SW480 (cell line): ENCODE data around the gene JUNB.

ENCODE experiments used
- DNase-seq: peaks from one replicate; pipeline ENCODE4 v3.0.0-alpha.2; 2016; ENCODE audit warnings: low spot score

Gene JUNB

GRCh38 chr19:12842511-12842910 lies 51.2 kb downstream of the JUNB start:
- no peak for DNase-seq
